HG03432 (cell line): ENCODE results near the gene BLTP1.
A peak's percentile ranks its signal among the peaks of the same experiment; 100 is the strongest.
"Not testable (repeated sequence)": the region's sequence is repeated elsewhere in the genome, so short reads cannot be mapped to it uniquely, and the experiment has no call there.

ENCODE experiments used
- ATAC-seq: cut with Tn5 transposase; IDR thresholded peaks from one replicate; pipeline ENCODE4 v1.9.1; 2021; ENCODE audit warnings: mild to moderate bottlenecking, moderate library complexity; ENCODE audit not compliant: unreplicated experiment

The BLTP1 gene, protein sequence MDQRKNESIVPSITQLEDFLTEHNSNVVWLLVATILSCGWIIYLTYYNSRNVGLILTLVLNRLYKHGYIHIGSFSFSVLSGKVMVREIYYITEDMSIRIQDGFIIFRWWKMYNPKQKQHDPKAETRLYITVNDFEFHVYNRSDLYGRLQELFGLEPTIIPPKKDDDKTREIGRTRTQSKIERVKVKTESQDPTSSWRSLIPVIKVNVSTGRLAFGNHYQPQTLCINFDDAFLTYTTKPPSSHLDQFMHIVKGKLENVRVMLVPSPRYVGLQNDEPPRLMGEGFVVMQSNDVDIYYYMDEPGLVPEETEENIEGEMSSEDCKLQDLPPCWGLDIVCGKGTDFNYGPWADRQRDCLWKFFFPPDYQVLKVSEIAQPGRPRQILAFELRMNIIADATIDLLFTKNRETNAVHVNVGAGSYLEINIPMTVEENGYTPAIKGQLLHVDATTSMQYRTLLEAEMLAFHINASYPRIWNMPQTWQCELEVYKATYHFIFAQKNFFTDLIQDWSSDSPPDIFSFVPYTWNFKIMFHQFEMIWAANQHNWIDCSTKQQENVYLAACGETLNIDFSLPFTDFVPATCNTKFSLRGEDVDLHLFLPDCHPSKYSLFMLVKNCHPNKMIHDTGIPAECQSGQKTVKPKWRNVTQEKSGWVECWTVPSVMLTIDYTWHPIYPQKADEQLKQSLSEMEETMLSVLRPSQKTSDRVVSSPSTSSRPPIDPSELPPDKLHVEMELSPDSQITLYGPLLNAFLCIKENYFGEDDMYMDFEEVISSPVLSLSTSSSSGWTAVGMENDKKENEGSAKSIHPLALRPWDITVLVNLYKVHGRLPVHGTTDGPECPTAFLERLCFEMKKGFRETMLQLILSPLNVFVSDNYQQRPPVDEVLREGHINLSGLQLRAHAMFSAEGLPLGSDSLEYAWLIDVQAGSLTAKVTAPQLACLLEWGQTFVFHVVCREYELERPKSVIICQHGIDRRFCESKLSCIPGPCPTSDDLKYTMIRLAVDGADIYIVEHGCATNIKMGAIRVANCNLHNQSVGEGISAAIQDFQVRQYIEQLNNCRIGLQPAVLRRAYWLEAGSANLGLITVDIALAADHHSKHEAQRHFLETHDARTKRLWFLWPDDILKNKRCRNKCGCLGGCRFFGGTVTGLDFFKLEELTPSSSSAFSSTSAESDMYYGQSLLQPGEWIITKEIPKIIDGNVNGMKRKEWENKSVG (N-terminal part only)

DNA sequence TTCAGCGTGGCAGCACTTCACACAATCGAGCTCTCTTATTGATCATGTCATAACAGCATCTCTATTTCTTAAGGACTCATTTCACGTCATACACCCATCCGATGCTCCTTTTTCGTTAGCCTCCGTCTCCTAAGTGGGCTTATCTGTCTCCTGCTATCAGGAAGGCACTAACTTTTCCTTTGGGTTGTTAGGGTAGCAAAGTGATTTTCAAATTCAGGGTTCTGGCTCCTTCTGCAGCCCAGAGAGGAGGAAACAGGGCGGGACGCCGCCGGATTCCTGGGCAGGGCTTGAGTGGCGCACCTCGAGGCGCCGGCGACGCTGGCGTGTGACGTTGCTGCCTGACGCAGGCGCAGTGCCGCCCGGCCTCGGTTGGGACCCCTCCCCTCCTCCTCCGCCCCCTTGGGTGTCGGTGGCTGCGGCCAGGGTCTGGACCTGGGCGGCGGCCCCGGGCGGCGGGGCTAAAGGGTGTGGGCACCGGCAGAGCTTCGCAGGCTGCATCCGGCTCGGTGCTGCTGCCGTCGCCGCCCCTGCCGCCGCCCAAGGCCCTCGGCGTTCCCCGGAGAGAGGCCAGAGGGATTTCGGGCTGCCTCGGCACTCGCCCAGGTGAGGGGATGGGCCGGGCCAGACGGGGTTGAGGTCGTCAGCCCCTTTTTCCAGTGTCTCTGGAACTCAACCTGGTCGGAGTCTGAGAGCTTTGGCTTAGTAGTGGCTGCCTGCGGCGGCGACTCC is at the start of gene BLTP1:
TSS of gene BLTP1 (plus strand) at position 350 of the 729 bp plus-strand sequence. CDS start 18,317 bp downstream, outside the sequence.
- ATAC-seq: peak; percentile 99

DNA sequence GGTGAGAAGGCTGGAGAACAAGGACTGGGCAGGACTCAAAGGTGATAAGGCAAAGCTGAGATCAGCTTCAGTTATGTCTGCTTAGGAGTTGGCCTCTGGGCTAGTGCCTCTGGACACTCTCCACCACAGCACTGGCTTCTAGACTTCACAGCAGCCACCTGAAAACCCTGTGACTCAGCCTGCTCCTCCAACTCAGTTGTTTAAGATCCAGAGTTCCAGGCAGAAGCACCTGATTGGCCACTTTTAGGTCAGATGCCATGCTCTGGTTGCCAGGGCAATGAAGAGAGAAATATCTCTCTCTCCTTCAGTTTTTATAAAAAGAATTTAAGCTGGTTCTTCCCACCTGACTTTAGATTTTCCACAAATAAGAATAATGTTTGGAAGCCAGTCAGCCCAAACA is 47.9 kb upstream of the BLTP1 start:
- no peak for ATAC-seq

DNA sequence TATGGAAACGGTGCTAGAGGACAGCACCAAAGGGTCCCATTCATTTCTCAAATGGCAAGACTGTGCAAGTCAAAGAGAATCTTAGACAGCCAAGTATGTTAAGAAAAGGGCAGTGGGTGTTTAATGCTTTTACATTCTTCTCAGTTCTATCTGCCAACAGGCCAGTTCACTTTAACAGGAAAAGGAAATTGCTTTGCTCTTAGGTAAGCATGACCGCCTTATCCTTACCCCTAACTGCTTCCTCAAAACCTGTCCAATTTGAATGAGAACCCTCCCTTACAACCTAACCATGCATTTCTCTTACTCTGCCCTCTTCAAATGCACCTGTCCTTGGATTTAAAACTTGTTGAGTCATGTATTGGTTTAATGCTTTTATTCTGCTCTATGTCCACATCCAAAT is 44.5 kb upstream of the BLTP1 start:
- ATAC-seq: no peak

DNA sequence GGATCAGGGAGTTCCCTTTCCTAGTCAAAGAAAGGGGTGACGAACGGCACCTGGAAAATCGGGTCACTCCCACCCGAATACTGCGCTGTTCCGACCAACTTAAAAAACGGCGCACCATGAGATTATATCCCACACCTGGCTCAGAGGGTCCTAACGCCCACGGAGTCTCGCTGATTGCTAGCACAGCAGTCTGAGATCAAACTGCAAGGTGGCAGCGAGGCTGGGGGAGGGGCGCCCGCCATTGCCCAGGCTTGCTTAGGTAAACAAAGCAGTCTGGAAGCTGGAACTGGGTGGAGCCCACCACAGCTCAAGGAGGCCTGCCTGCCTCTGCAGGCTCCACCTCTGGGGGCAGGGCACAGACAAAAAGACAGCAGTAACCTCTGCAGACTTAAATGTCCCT is 41.8 kb upstream of the BLTP1 start:
- ATAC-seq: not testable (repeated sequence)

DNA sequence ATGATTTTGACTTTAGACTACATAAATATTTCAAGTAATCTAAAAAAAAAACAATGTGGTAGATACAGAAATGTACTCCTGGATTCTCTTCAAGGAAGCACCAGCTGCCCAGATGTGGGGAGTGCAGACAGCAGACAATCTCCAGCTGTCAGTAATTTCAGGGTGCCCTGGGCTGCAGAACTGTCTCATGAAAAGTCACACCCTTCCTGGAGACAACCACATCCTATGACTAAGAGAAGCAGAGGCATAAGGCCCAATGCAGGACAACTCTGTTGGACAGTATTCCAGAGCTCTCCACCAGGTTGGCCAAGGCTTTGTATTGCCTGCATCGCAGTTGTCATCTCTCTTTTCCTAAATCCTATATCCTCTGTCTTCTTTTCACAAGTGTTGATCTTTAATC is 34.4 kb upstream of the BLTP1 start:
- no peak for ATAC-seq

DNA sequence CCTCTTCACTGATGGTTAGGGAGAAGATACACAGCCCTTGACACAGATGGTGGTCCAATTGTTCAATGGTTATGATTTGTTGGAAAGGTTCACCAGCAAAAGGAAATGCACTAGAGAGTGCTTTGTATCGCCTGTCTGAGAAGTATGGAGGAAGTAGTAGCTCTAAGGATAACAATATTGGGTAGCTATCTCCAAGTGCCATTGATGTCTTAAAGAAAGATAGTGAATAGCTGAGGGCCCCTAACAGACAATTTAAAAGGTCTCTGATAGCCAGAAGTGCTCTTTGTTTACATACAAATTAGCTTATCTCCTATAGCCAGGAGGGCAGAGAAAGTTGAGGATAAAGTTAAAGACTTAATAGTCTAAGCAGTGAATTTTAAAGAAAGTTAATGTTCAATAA is 33.9 kb upstream of the BLTP1 start:
- ATAC-seq: no peak

DNA sequence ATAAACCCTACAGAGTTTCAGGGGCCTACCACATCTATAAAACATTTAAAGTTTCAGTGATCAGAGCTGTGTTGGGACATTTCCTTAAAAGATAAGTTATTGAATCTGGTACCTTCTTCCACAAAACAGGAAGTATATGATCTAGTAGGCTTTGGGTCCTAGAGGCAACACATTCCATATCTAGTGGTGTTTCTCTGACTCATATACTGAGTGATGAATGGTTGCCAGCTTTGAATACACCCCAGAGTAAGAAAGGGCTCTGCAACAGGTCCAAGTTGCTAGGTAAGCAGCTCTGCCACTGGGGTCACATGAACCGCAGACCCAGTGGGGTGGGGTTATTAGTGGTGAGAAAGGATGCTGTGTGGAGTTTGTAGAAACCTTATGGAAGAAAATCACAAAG is 32.4 kb upstream of the BLTP1 start:
- ATAC-seq: no peak

DNA sequence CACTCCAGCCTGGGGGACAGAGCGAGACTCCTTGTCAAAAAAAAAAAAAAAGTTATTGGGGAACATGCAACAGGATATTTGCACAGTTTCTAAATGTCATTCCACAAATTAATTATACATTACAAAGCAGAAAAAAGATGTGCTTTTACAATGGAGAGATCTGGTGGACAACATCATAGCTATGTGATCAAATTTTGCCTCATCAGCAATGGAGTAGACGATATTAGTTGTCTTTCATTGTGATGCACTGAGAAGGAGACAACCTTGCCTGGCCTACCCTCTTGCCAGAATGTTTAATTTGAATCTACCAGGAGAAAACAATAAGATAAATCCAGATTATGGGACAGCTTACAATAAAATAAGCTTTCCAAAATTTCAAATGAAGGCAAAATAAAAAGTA is 30.5 kb upstream of the BLTP1 start:
- no peak for ATAC-seq

DNA sequence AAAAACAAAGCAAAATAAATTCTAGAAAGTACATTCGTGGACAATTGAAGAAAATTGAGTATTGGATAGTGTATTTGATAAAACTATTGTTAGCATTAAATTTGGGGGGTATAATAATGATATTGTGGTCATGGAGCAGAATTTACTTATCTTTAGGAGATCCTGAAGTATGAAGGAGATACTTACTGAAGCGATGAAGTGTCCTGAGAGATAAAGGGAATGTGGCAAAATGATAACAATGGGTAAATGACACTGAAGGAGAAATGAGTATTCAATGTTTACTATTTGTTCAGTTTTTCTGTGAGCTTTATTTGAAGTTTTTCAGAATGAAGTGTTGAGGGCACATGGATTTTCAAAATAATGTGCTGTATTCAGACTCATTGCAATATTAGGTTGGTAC is 30.0 kb upstream of the BLTP1 start:
- ATAC-seq: no peak

DNA sequence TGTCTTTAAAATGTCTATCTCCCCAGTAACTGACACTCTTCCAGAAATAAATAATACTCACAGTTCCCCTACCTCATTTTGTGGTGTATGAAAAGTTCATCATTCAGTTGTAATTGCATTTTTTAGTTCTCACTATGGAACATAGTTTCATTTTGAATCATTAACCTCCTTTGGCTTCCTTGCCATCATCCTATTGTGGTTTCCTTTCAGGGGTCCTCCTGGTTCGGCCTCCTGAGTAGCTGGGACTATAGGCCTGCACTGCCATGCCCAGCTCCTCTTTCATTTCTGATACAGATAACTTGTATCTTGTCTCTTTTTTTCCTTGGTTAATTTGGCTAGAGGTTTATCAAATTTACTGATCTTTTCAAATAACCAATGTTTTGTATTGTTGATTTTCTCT is 23.1 kb upstream of the BLTP1 start:
- no peak for ATAC-seq

DNA sequence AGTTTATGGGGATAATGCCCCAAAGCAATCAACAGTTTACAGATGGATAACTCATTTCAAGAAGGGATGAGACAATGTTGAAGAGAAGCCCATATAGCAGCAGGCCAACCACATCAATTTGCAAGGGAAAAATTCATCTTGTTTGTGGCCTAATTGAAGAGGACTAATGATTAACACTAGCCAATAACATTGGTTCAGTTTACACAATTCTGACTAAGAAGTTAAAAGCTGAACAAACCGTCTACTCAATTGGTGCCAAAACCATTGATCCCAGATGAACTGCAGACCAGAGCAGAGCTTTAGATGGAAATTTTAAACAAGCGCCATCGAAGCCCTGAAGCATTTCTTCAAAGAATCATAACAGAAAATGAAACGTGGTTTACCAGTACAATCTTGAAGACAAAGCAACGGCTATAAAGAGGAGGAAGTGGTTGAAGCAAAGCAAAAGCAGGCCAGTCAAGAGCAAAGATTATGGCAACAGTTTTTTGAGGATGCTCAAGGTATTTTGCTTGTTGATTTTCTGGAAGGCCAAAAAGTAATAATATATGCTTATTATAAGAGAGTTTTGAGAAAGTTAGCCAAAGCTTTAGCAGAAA is 20.5 kb upstream of the BLTP1 start:
- ATAC-seq: no peak

DNA sequence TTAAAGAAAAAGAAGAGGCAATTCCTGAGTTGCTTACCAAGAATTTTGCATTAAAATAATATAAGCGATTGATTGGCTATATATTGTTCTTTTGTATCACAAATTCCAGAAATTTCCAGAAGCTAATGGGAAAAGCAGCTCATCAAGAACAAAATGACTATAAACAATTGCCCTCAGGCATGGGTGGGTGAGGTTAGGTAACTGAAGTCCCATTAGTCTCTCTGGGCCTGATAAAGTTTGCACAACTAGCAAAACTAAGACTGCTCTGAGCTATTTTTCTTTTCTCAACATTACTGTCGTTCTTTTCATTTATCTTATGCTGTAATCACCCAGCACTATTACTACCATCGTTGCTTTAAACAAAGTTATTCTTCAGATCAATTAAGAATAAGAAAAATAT is 19.2 kb upstream of the BLTP1 start:
- no peak for ATAC-seq

DNA sequence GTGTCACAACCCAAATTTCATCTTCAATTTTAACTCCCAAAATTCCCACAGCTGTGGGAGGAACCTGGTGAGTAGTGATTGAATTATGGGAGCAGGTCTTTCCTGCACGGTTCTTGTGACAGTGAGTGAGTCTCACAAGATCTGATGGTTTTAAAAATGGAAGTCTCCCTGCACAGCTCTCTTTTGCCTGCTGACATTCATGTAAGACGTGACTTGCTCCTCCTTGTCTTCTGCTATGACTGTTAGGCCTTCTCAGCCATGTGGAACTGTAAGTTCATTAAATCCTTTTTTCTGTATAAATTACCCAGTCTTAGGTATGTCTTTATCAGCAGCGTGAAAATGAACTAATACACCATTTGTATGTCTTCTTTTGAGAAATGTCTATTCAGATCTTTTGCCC is 13.0 kb upstream of the BLTP1 start:
- ATAC-seq: no peak

DNA sequence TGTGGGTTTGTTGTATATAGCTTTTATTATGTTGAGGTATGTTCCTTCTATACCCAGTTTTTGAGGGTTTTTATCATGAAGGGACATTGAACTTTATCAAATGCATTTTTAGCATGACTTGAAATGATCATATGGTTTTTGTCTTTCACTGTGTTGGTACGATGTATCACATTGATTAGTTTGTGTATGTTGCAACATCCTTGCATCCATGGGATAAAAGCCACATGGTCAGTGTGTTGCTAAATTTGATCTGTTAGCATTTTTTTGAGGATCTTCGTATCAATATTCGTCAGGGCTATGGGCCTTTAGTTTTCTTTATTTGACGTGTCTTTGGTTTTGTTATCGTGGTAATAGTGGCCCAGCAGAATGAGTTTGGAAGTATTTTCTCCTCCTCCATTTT is 11.3 kb upstream of the BLTP1 start:
- ATAC-seq: no peak

DNA sequence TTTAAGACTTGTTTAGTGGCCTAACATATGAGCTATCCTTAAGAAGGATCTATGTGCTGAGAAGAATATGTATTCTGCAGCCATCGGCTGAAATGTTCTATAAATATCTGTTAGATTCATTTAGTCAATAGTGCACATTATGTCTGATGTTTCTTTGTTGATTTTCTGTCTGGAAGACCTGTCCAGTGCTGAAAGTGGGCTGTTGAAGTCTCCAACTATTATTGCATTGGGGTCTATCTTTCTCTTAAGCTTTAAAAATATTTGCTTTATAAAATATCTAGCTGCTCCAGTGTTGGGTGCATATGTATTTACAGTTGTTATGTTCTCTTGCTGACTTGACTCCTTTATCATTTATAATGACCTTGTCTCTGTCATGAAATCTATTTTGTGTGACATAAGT is 9.4 kb upstream of the BLTP1 start:
- ATAC-seq: no peak

DNA sequence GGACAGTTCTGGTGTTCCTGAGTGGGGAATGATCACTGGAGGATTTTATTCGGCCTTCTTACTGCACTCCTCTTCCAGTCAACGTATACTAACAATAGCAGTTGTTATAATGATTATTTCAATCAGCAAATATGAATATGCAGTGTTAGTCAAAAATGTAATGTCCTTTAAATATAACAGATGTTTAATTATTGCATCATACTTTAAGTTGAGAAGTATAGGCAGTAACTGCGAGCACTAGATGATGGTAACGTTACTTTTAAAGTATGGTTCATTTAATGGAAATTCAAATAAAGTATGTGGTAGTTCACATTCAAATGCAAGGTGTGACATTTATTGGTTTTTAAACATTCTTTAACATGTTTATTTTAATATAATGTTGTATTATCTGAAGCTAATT is 5.5 kb upstream of the BLTP1 start:
- no peak for ATAC-seq

DNA sequence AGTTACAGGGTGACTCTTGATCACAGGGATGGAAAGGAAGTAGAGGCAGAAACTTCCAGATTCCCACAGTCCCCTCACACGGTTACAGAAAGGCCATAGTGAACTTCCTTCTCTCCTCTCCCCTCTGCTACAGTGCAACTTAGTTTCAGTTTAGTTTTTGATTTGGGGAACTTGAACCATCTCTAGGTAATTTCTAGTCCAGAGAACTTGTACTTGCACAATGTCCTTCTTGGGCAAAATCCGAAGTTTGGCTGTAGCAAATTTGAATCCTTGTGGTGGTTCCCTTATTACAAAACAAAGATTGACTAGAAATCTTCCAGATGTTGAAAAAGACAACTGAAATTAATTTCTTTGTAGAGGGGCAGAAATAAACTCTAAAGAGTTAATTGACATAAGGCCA is 1.2 kb upstream of the BLTP1 start:
- no peak for ATAC-seq

DNA sequence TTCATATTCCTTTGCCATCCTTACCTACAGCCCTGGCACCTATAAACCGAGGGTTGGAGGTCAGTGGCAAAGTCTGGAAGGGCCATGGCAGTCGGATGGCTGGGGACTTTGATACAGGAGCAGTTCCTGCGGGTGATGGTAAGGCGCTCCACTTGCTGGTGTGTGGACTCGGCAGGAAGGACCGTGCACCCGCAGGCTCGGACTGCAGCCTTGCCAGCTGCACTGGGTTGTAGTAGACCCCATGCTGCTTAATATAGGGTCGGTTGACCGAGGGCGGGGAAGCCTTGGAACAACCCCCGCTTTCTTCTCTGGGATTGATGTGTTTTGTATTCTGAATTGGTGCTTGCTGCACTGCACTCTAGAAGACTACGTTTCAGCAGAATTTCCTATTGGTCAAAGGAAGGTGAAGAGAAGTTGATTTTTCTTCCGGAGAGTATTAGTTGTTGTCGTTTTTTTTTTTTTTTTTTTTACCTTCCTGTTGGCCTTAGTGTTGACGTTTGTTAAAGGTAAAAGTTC is 638 bp downstream of the BLTP1 start:
- peak; percentile 41 for ATAC-seq

DNA sequence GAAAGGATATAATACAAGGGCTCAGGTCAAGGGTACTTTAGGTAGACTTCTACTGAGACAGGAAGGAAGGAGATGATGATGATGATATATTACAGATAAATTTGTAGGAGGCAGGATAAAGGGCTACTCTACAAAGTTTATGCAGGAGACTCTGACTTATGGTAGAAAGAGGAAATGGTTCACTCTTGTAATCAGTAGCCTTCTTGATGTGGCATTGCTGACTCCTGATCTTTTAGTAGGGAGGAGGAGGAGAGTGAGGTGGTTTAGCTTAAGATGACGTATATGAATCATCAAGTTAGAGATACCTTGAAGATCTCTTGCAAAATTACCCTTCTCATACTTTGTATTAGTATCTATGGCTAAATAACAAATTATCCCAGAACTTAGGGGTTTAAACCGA is 4.7 kb downstream of the BLTP1 start:
- ATAC-seq: no peak

DNA sequence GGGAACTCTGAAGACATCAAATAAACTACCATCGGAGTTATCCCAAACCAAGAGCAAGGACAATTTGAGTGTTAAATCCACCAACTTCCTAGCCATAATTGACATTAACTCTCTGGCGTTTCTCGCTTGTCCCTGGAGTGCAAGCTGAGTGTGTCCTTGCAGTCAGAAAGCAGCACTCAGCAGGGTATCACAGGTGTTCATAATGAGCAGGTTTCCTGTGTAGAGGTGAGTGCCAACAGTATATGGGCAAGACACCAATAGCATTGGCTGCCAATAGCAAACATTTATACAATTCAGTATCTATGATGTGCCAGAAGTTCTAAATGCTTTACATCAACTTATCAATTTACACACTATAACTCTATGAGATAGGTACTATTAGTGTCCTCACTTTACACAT is 11.2 kb downstream of the BLTP1 start:
- no peak for ATAC-seq
